RPMI7951 (cell line): ENCODE results near the gene YWHAQ. TPM values are rescaled to one million over a fixed set of nuclear protein-coding genes. Genes with fewer than 3 reads are reported as not detected.
A peak's percentile ranks its signal among the peaks of the same experiment; 100 is the strongest.
"Not testable (repeated sequence)": the region's sequence is repeated elsewhere in the genome, so short reads cannot be mapped to it uniquely, and the experiment has no call there.

ENCODE experiments used
- DNase-seq: peaks from one replicate; pipeline ENCODE4 v3.0.0-alpha.2; 2012; ENCODE audit warnings: low read depth
- total RNA-seq: library from RNA; depleted of rRNA; stranded (reverse); fragments of >200 nt; shearing (Covaris generic); gene quantifications from 2 replicates; pipeline ENCODE4 v1.2.3, GENCODE V29; 2014; rRNA removed

Gene YWHAQ
- total RNA-seq, 1 experiment from 2014 or later, result 1,267 TPM

DNA sequence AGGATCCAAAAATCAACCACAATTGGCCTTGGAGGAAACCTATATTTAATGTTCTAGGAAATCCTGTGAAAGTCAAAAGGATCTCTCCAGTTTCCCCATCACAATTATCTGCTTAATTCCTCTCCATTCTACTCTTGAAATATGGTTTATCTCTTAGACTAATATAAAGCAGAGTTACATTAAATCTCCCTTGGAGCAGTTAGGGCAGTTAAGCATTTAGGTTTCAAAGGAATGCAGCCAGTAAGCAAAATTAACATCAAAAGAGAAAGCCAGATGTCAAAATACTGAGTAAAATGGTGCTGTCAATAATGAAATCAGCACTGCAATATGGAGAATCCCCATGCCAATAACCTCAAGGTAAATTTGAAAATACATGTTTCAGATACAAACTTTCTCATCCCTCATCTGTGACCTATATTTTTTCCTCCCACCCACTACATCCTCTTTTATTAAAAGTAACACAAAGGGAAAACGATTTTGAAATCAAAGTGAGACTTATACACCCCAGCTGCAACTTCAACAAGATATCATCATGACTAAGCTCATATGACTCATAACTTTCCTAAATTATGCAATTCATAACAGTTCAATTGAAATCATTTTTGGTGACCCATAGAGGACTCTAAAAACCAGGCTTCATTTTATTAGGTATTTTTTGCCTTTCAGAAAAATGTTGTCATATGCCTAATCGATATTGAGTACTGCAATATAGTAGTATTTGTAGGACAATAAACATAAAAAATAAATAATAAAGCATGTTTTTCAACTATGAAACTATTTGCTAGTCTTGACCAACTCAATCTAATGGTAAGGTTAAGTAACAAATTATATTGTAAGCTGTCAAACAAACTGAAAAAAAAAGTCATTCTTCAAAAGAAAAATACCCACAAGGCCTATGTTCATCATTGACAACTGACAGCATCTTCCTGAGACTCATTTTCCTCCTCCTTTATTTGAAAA lies 78.3 kb downstream of the YWHAQ start:
- peak; percentile 70 for DNase-seq

DNA sequence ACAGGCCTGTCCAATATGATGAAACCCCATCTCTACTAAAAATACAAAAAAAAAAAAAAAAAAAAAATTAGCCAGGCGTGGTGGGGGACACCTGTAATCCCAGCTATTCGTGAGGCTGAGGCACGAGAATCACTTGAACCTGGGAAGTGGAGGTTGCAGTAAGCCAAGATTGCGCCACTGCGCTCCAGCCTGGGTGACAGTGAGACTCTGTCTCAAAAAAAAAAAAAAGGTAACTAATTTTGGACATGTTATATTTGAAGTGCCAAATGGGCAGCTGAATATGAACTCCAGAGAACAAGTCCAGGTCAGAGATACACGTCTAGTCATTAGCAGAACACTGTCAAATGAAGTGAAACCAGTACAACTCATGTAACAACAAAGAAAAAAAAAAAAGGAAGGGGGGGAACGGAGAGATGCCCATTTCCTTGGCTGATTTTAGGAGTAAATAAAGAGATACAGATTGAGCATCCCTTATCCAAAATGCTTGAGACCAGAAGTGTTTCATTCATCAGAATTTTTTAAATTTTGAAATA lies 79.9 kb downstream of the YWHAQ start:
- not testable (repeated sequence) for DNase-seq

DNA sequence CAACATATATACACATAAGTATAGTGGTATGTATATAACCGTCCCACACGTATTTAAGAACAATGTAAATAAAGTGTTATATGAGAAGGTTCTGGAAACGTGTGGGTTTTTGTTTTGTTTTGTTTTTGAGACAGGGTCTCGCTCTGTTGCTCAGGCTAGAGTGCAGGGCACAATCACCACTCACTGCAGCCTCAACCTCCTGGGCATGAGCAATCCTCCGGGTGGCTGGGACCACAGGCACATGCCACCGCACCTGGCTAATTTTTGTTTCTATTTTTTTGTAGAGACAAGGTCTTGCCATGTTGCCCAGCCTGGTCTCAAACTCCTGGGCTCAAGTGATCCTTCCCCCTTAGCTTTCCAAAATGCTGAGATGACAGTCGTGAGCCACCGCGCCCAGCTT lies 81.4 kb downstream of the YWHAQ start:
- no peak for DNase-seq

DNA sequence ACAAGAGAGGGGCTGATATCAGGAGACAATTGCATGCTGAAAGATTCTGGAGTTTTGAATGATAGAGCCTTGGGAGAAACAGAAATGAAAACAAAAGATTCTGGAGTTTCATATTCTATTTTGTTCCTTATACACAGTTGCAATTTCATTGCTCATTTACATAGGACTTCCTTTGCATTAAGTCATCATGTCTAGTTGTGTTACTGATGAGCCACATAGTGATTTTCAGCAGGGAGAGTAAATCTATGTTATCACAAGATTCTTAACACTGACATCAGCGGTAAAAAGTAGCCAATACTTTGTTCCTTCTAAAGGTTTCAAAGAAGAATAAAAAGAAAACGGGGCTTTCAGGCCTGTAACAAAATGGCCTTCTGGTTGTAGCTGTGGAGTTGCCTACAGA lies 82.3 kb downstream of the YWHAQ start:
- DNase-seq, result no peak

DNA sequence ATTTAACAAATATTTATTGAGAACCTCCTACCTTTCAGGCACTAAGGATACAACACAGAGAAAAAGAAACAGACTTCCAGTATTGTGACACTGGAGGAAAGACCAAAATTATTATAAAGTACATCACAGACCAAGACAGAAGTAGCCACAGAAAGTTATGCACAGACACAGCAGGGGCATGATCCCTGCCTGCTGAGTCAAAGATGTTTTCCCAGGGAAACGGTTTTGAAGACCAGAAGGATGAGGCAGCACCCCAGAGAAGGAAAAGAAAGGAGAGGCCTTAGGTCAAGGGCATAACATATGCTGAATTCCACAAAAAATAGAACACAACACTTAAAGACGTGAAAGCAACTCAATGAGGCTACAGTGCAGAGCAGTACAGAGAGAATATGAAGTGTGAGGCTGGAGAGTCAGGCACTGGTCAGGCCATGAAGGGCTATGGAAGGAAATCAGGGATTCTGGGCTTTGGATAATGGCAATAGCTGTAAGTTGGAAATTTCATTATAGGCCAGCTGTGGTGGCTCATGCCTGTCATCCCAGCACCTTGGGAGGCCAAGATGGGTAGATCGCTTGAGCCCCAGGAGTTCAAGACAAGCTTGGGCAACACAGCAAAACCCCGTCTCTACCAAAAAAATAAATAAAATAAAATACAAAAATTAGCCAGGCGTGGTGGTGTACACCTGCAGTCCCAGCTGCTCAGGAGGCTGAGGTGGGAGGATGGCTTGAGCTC lies 83.4 kb downstream of the YWHAQ start:
- DNase-seq, result peak; percentile 29

DNA sequence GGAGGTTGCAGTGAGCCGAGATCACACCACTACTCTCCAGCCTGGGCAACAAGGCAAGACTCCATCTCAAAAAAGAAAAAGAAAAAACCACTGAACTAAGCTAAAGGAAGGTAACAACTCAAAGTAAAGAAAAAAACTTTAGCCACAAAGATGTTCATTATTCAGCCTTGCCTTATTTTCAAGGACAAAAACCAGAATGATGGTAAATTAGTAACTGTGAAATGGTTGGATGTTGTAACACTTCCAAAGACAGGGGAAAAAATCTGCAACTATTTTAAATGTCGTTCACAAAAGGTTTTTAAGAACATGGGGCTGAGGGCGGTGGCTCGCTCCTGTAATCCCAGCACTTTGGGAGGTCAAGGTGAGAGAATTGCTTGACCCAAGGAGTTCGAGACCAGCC lies 85.3 kb downstream of the YWHAQ start:
- DNase-seq, result no peak

DNA sequence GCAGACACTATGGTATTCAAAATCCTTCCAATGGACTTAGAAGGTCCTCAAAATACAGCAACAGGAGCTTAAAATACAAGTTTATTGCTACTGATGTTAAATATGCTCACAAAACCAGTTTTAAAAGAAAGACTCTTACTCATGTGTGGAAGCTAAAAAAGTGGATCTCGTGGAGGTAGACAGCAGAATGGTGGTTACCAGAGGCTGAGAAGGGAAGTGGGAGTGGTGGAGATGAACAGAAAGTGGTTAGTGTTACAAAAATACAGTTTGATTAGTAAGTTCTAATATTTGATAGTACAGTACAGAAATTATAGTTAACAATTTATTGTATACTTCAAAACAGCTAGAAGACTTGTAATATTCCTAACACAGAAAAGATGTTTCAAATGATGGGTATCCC lies 87.2 kb downstream of the YWHAQ start:
- DNase-seq, result no peak

DNA sequence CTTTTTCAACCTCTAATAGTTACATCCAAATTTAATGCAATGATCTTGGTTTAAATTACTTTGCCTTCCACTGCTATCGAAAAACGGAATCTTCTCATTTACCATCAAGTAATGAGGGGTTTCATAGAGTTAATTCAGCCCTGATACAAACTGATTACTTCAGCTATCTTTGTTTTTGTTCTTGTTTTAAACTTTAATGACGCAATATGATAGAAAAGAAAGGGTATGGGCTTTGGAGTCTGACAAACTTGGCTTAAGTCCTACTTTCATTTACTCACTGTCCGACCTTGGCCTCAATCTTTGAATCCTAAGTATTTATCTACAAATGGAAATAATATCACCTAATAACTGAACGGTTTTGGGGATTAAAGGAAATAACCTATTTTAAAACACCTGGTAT lies 91.3 kb downstream of the YWHAQ start:
- DNase-seq, result no peak

DNA sequence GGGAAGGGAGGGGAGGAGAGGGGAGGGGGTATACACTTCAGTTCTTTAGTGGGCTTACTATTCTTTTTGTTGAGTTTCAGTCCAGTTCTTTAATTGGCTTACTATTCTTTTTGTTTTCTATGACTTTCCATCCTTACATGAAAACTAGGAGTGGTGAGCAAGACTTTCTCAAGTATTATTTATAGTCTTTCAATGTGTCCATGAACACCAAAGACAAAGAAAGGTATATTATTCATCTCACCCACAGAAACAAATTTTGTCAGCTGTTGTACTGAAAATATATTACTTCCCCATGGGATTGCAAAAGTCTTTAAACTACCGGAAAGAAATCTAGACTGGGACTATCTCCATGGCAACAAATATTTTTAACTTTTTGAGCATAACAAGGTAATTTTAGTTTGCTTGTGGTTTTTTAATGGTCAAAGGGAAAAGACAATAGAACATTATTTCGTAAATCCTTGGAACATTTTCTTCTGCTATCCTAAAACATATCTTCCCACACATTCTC lies 92.7 kb downstream of the YWHAQ start:
- peak; percentile 82 for DNase-seq

DNA sequence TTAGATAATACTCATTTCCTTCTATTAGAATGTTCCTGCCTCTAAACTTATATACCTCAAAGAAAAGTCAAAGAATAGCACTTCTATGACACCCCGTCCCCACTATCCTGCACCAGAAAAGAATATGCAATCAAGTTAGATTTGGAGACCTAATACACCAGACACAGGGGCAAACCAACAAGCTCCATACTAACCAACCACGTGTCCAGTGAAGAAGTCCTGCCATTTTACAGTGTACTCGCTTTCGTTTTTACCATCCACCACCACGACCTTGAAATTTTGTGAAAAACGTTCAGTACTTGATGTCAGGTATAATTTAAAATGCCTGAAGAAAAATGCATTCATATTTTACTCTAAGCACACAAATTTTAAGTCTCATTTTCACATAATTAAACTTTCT lies 94.3 kb downstream of the YWHAQ start:
- DNase-seq, result no peak

DNA sequence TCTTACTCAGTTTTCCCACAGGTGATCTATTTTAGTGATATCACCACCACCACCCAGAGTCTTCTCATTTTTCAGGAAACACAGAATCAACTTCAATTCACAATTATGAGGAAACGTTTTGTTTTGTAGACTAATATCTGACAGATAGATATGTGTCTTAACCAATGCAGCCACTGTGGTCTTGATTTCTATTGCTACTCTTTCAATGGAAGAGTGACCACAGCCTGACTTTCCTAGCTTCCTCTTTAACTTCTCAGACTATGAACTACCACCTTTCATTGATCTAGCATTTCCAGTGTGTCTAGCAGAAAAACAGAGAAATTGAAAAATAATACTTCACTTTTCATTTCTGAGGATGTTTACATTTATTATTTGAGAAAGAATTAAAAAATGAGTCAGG lies 95.6 kb downstream of the YWHAQ start:
- no peak for DNase-seq

Other genes starting within 250 kb of the YWHAQ start
- 79.4 and 85.5 TPM in 2 replicates for gene ITGB1BP1, start 207.5 kb downstream of the YWHAQ start, total RNA-seq
- gene CPSF3, start 207.3 kb downstream of the YWHAQ start, total RNA-seq, result 94.9 and 105 TPM in 2 replicates
- 129 and 130 TPM in 2 replicates for gene IAH1, start 156.4 kb downstream of the YWHAQ start, total RNA-seq
- 33.7 and 35.9 TPM in 2 replicates for gene ADAM17, start 75.2 kb downstream of the YWHAQ start, total RNA-seq
- gene TAF1B, start 212.5 kb upstream of the YWHAQ start, total RNA-seq, result 40.9 and 49.6 TPM in 2 replicates